ENCODE results near the gene ZC3H7B. TPM values are rescaled to one million over a fixed set of nuclear protein-coding genes. Genes with fewer than 3 reads are reported as not detected.

Gene ZC3H7B
- total RNA-seq, 2 donors from 2014 or later: 70.9 to 74.2 TPM

DNA sequence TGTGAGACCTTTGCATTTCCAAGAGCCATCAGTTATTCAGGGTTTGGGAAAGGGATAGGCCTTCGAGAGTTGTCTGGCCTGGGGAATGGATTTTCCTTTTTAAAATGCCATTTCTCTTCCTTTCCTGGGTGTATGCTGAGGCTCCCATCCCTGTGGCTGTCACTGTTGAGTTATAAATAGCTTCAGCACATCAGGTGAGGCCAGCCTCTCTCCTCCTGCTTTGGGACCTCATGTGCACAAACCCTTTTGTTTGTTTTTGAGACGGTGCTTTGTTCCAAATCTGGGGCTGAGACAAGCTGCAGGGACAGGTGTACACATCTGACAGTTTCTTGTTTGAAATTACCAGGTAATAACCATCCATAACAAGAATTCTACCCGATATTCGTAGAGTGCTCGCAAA lies 81.8 kb downstream of the ZC3H7B start:
- Mint-ChIP-seq H3K4me1 (peaks cover 6% of the 10 kb centered on the region), H3K9me3 (no peaks in the 10 kb centered on the region)

DNA sequence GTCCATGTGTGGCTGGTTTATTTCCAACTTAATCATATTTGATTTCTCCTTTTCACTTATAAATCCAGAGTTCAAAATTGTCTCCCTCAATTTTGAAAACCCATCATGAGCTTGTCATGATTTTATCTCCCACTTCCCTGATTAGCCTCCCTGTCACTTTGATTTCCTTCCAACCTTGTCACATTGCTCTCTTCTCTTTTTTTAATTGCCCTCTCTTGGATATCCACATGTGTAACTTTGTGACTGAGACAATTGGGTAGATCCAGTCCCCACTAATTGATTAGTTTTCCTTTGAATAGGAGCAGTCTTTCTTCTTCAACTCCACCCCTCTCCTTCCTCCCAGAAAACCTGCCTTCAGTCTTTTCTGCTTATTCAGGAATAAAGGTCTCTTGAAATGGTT lies 82.8 kb downstream of the ZC3H7B start:
- Mint-ChIP-seq H3K36me3 (ENCODE audit: low read depth) (peaks cover 5% of the 10 kb centered on the region), H3K4me3 (no peak overlapping the region), H3K27ac (no peak overlapping the region), H3K9me3 (no peaks in the 10 kb centered on the region), H3K27me3 (ENCODE audit: insufficient read depth) (peaks cover 5% of the 10 kb centered on the region), H3K4me1 (peaks cover 6% of the 10 kb centered on the region)
- DNase-seq: no peak
- Histone ChIP-seq H3K27ac (ENCODE audit: low read depth, low read length) (no peak overlapping the region), H3K9me3 (ENCODE audit: control insufficient read depth, low read length) (no peaks in the 10 kb centered on the region), H3K36me3 (ENCODE audit: control insufficient read depth, insufficient read depth, low read length) (no peaks in the 10 kb centered on the region), H3K4me1 (ENCODE audit: control insufficient read depth, insufficient read depth, low read length) (no peaks in the 10 kb centered on the region), H3K27me3 (ENCODE audit: control insufficient read depth, insufficient read depth, low read length, poor library complexity, severe bottlenecking) (peaks cover 8% of the 10 kb centered on the region), H3K9ac (ENCODE audit: extremely low read depth, low read length, poor library complexity, severe bottlenecking) (no peak overlapping the region), H3K4me3 (ENCODE audit: low read length) (no peak overlapping the region)
- TF ChIP-seq, protein P1, sequence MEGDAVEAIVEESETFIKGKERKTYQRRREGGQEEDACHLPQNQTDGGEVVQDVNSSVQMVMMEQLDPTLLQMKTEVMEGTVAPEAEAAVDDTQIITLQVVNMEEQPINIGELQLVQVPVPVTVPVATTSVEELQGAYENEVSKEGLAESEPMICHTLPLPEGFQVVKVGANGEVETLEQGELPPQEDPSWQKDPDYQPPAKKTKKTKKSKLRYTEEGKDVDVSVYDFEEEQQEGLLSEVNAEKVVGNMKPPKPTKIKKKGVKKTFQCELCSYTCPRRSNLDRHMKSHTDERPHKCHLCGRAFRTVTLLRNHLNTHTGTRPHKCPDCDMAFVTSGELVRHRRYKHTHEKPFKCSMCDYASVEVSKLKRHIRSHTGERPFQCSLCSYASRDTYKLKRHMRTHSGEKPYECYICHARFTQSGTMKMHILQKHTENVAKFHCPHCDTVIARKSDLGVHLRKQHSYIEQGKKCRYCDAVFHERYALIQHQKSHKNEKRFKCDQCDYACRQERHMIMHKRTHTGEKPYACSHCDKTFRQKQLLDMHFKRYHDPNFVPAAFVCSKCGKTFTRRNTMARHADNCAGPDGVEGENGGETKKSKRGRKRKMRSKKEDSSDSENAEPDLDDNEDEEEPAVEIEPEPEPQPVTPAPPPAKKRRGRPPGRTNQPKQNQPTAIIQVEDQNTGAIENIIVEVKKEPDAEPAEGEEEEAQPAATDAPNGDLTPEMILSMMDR (conservative IDR thresholded peaks at IDR 0.05): no peak

More for the DNA sequence above, 81.8 kb downstream of the ZC3H7B start:
- no peaks in the 10 kb centered on the region for H3K4me1 ChIP-seq (ENCODE audit: control insufficient read depth, insufficient read depth, low read length)
- Mint-ChIP-seq H3K27me3 (ENCODE audit: insufficient read depth) (peaks cover 5% of the 10 kb centered on the region), H3K4me3 (peak overlapping the region; percentile 67), H3K27ac (no peak overlapping the region), H3K36me3 (ENCODE audit: low read depth) (no peaks in the 10 kb centered on the region)
- peaks cover 8% of the 10 kb centered on the region for H3K27me3 ChIP-seq (ENCODE audit: control insufficient read depth, insufficient read depth, low read length, poor library complexity, severe bottlenecking)
- H3K9me3 ChIP-seq (ENCODE audit: control insufficient read depth, low read length): no peaks in the 10 kb centered on the region
- TF ChIP-seq, protein P1 (conservative IDR thresholded peaks at IDR 0.05): no peak
- no peak overlapping the region for H3K9ac ChIP-seq (ENCODE audit: extremely low read depth, low read length, poor library complexity, severe bottlenecking)
- DNase-seq: no peak
- H3K27ac ChIP-seq (ENCODE audit: low read depth, low read length): no peak overlapping the region
- H3K4me3 ChIP-seq (ENCODE audit: low read length): peak overlapping the region; percentile 79
- no peaks in the 10 kb centered on the region for H3K36me3 ChIP-seq (ENCODE audit: control insufficient read depth, insufficient read depth, low read length)
- WGBS, 2 experiments (ENCODE audit: insufficient coverage in 1 of 2, insufficient read length in 1 of 2): 96 to 97% methylated on average over 4 to 5 of the region's 5 CpGs

DNA sequence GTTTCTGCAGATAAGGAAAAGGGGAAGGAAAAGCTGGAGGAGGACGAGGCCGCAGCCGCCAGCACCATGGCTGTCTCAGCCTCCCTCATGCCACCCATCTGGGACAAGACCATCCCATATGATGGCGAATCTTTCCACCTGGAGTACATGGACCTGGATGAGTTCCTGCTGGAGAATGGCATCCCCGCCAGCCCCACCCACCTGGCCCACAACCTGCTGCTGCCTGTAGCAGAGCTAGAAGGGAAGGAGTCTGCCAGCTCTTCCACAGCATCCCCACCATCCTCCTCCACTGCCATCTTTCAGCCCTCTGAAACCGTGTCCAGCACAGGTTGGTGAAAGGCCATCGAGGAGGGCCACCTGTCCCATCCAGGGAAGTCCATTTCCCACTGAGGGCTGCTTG lies 86.0 kb downstream of the ZC3H7B start:
- WGBS, 2 experiments (ENCODE audit: insufficient coverage in 1 of 2, insufficient read length in 1 of 2): 82 to 94% methylated on average over 3 to 7 of the region's 7 CpGs
- Histone ChIP-seq H3K4me1 (ENCODE audit: control insufficient read depth, insufficient read depth, low read length) (no peaks in the 10 kb centered on the region), H3K27me3 (ENCODE audit: control insufficient read depth, insufficient read depth, low read length, poor library complexity, severe bottlenecking) (peaks cover 8% of the 10 kb centered on the region), H3K36me3 (ENCODE audit: control insufficient read depth, insufficient read depth, low read length) (no peaks in the 10 kb centered on the region), H3K4me3 (ENCODE audit: low read length) (no peak overlapping the region), H3K27ac (ENCODE audit: low read depth, low read length) (no peak overlapping the region), H3K9ac (ENCODE audit: extremely low read depth, low read length, poor library complexity, severe bottlenecking) (no peak overlapping the region), H3K9me3 (ENCODE audit: control insufficient read depth, low read length) (no peaks in the 10 kb centered on the region)
- no peaks in the 10 kb centered on the region for H3K4me1 Mint-ChIP-seq
- TF ChIP-seq, protein P1 (conservative IDR thresholded peaks at IDR 0.05): no peak
- no peaks in the 10 kb centered on the region for H3K9me3 Mint-ChIP-seq
- no peak for DNase-seq
- H3K36me3 Mint-ChIP-seq (ENCODE audit: low read depth): peaks cover 15% of the 10 kb centered on the region
- H3K4me3 Mint-ChIP-seq: no peak overlapping the region
- no peak overlapping the region for H3K27ac Mint-ChIP-seq
- peaks cover 2% of the 10 kb centered on the region for H3K27me3 Mint-ChIP-seq (ENCODE audit: insufficient read depth)
